ENCODE results near the gene ZNF680. TPM values are rescaled to one million over a fixed set of nuclear protein-coding genes. Genes with fewer than 3 reads are reported as not detected.
A peak's percentile ranks its signal among the peaks of the same experiment; 100 is the strongest.

The ZNF680 gene
- total and polyA plus RNA-seq, 2 experiments from 2014 or later, result 5.0 to 6.6 TPM

DNA sequence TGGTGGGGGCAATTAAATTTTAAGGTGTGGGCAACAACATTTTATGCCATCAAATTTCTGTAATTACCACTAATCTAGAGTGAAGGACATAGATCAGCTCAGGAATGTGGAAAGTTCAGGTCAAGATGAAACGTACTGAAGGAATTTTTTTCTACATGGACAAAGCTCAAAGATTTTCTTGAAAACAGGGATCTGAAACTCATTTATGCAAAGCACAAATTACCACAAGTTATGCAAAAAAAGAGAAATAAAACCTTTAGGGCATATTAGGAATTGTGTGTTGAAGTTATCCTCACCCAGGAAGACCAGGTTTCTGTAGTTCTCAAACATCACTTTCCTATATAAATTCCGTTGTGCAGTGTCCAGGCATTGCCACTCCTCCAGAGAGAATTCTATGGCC is 18.9 kb downstream of the ZNF680 start:
- Histone ChIP-seq H3K4me2 (ENCODE audit: unreplicated experiment) (no peak overlapping the region), H3K36me3 (ENCODE audit: low read depth) (0 out of 2 replicates have a peak, but pooled peaks cover 3% of the 10 kb centered on the region), H3K79me2 (ENCODE audit: insufficient read depth) (peaks cover 39% of the 10 kb centered on the region), H3K9ac (no peak overlapping the region), H3K4me3 (no peak overlapping the region), H3K27ac (no peak overlapping the region), H3K4me1 (ENCODE audit: insufficient read depth) (0 out of 2 replicates have a peak, but pooled peaks cover 8% of the 10 kb centered on the region), H4K20me1 (ENCODE audit: insufficient read depth) (no peaks in the 10 kb centered on the region), H3K9me3 (ENCODE audit: low read depth) (no peaks in the 10 kb centered on the region), H2AFZ (no peak overlapping the region), H3K9me2 (ENCODE audit: insufficient read depth) (no peaks in the 10 kb centered on the region), H3K27me3 (replicated peaks; ENCODE audit: insufficient read depth) (no peaks in the 10 kb centered on the region), H3F3A (ENCODE audit: insufficient read depth) (no peaks in the 10 kb centered on the region)
- no peak for DNase-seq
- in situ Hi-C loops (cut with MboI), result no loop called here
- WGBS, 2 experiments (ENCODE audit: low coverage in 1 of 2, low lambda C conversion rate in 2 of 2, missing lambda C conversion rate in 2 of 2), result 82 to 85% methylated on average over 2 of the region's 2 CpGs
- no peak for TF ChIP-seq EZH2phosphoT487 (IDR thresholded peaks at IDR 0.05; ENCODE audit: insufficient read depth, low read depth)
- no peak for TF ChIP-seq EZH2 (IDR thresholded peaks at IDR 0.05; ENCODE audit: insufficient read depth, poor library complexity, severe bottlenecking)

DNA sequence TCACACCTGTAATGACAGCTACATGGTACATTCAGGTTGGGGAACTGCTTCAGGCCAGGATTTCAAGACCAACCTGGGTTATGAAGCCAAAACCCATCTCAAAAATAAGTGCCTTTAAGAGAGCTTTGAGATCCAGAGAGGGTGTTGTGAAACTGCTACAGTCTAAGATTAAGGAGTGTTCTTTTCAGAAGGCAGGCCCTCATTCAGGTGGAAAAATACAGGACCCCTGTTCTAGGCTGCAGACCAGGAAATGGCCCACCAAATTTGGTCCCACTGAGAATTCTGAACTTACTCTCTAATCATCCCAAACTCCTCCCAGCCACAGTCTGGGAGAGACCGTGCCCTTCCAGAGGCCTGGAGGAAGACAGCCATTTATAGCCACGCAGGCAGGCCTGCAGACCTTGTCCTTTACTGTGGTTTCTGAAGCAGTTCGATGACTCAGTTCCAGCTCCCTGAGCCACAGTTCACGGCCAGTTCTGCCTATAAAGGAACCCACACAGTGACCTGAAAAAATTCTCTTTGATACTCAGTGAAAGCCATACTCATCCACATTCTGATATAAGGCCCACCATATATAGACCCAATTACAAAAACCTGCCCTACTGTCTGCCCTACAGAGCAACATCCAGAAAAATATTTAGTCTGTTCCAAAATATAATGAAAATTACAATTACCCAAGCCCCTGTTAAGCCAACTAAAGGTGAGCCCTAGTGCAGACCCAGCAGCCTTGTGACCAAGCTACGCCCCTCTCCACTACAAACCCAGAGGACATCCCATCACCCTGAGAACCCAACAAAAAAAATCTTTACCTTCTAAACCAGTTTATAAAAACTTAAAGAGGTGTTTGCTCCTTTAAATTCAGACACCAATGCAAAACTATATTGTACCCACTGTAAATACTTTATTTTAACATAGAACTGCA is 21.2 kb downstream of the ZNF680 start:
- no peaks in the 10 kb centered on the region for H3K9me2 ChIP-seq (ENCODE audit: insufficient read depth)
- no peaks in the 10 kb centered on the region for H3K9me3 ChIP-seq (ENCODE audit: low read depth)
- H3K9ac ChIP-seq, result peak overlapping the region; percentile 51
- H3K79me2 ChIP-seq (ENCODE audit: insufficient read depth), result peaks cover 34% of the 10 kb centered on the region
- H3K4me2 ChIP-seq (ENCODE audit: unreplicated experiment), result no peak overlapping the region
- TF ChIP-seq EZH2phosphoT487 (IDR thresholded peaks at IDR 0.05; ENCODE audit: insufficient read depth, low read depth), result no peak
- TF ChIP-seq EZH2 (IDR thresholded peaks at IDR 0.05; ENCODE audit: insufficient read depth, poor library complexity, severe bottlenecking), result no peak
- H3F3A ChIP-seq (ENCODE audit: insufficient read depth), result no peaks in the 10 kb centered on the region
- 0 out of 2 replicates have a peak, but pooled peaks cover 3% of the 10 kb centered on the region for H3K36me3 ChIP-seq (ENCODE audit: low read depth)
- no peaks in the 10 kb centered on the region for H4K20me1 ChIP-seq (ENCODE audit: insufficient read depth)
- in situ Hi-C loops (cut with MboI), result no loop called here
- H2AFZ ChIP-seq, result peak overlapping the region; percentile 43
- peak overlapping the region; percentile 47 for H3K27ac ChIP-seq
- no peak overlapping the region for H3K4me3 ChIP-seq
- DNase-seq, result peak; percentile 65
- no peaks in the 10 kb centered on the region for H3K27me3 ChIP-seq (replicated peaks; ENCODE audit: insufficient read depth)
- 74 to 76% methylated on average over 5 of the region's 5 CpGs for WGBS, 2 experiments (ENCODE audit: low coverage in 1 of 2, low lambda C conversion rate in 2 of 2, missing lambda C conversion rate in 2 of 2)
- H3K4me1 ChIP-seq (ENCODE audit: insufficient read depth), result 0 out of 2 replicates have a peak, but pooled peaks cover 8% of the 10 kb centered on the region

DNA sequence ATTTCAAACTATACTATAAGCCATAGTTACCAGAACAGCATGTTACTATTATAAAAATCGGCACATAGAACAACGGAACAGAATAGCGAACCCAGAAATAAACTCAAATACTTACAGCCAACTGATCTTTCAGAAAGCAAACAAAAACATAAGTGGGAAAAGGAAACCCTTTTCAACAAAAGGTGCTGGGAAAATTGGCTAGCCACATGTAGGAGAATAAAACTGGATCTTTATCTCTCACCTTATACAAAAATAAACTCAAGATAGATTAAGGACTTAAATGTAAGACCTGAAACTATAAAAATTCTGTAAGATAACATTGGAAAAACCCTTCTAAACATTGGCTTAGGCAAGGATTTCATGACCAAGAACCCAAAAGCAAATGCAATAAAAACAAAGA is 29.1 kb downstream of the ZNF680 start:
- in situ Hi-C loops (cut with MboI), result no loop called here
- no peaks in the 10 kb centered on the region for H3K9me3 ChIP-seq (ENCODE audit: low read depth)
- no peaks in the 10 kb centered on the region for H3K4me1 ChIP-seq (ENCODE audit: insufficient read depth)
- TF ChIP-seq EZH2 (IDR thresholded peaks at IDR 0.05; ENCODE audit: insufficient read depth, poor library complexity, severe bottlenecking), result no peak
- no peak for TF ChIP-seq EZH2phosphoT487 (IDR thresholded peaks at IDR 0.05; ENCODE audit: insufficient read depth, low read depth)
- no peak overlapping the region for H3K4me2 ChIP-seq (ENCODE audit: unreplicated experiment)
- H3K36me3 ChIP-seq (ENCODE audit: low read depth), result peaks cover 15% of the 10 kb centered on the region; the same call in 1 of the 2 replicates
- H3F3A ChIP-seq (ENCODE audit: insufficient read depth), result no peaks in the 10 kb centered on the region
- no peak overlapping the region for H2AFZ ChIP-seq
- WGBS, 2 experiments (ENCODE audit: low coverage in 1 of 2, low lambda C conversion rate in 2 of 2, missing lambda C conversion rate in 2 of 2), result 99% methylated on average over 3 of the region's 3 CpGs
- no peak overlapping the region for H3K9ac ChIP-seq
- H3K9me2 ChIP-seq (ENCODE audit: insufficient read depth), result no peaks in the 10 kb centered on the region
- H3K27ac ChIP-seq, result no peak overlapping the region
- no peak overlapping the region for H3K4me3 ChIP-seq
- peaks cover 72% of the 10 kb centered on the region for H3K79me2 ChIP-seq (ENCODE audit: insufficient read depth)
- no peak for DNase-seq
- no peaks in the 10 kb centered on the region for H4K20me1 ChIP-seq (ENCODE audit: insufficient read depth)
- no peaks in the 10 kb centered on the region for H3K27me3 ChIP-seq (replicated peaks; ENCODE audit: insufficient read depth)

DNA sequence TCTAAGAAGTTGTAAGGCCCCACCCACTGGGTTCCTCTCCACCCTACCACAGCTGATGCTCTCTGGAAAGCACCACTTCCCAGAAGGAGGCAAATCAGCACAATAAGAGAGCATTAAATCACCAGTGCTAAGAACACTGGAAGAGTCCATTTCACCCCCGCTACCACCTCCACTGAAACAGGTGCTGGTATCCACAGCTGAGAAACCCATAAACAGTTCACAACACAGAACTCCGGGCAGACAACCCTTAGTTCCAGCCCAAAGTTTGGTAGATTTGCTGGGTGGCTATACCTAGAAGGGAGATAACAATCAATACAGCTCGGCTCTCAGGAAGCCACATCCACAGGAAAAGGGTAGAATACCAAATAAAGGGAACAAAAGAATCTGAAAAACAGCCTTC is 34.1 kb downstream of the ZNF680 start:
- H3K9me2 ChIP-seq (ENCODE audit: insufficient read depth), result no peaks in the 10 kb centered on the region
- in situ Hi-C loops (cut with MboI), result no loop called here
- no peak overlapping the region for H3K27ac ChIP-seq
- H3K4me2 ChIP-seq (ENCODE audit: unreplicated experiment), result no peak overlapping the region
- no peak for DNase-seq
- no peak overlapping the region for H3K4me3 ChIP-seq
- H3K9me3 ChIP-seq (ENCODE audit: low read depth), result peaks cover 4% of the 10 kb centered on the region
- H3K36me3 ChIP-seq (ENCODE audit: low read depth), result peaks cover 40% of the 10 kb centered on the region
- H3K79me2 ChIP-seq (ENCODE audit: insufficient read depth), result peaks cover 69% of the 10 kb centered on the region
- no peaks in the 10 kb centered on the region for H4K20me1 ChIP-seq (ENCODE audit: insufficient read depth)
- 98 to 100% methylated on average over 3 of the region's 3 CpGs for WGBS, 2 experiments (ENCODE audit: low coverage in 1 of 2, low lambda C conversion rate in 2 of 2, missing lambda C conversion rate in 2 of 2)
- TF ChIP-seq EZH2 (IDR thresholded peaks at IDR 0.05; ENCODE audit: insufficient read depth, poor library complexity, severe bottlenecking) (no peak), EZH2phosphoT487 (IDR thresholded peaks at IDR 0.05; ENCODE audit: insufficient read depth, low read depth) (no peak)
- H2AFZ ChIP-seq, result no peak overlapping the region
- no peaks in the 10 kb centered on the region for H3K27me3 ChIP-seq (replicated peaks; ENCODE audit: insufficient read depth)
- no peaks in the 10 kb centered on the region for H3K4me1 ChIP-seq (ENCODE audit: insufficient read depth)
- H3F3A ChIP-seq (ENCODE audit: insufficient read depth), result no peaks in the 10 kb centered on the region
- H3K9ac ChIP-seq, result no peak overlapping the region

Data from GM23248 (cell line).